IMR-90 (cell line): ENCODE data around the gene RBMS3. TPM values are rescaled to one million over a fixed set of nuclear protein-coding genes. Genes with fewer than 3 reads are reported as not detected.

ENCODE experiments used
- ATAC-seq: fragments of 200-7000 bp; cut with Tn5 transposase; 2 replicates; pipeline ENCODE4 v1.9.1; 2020; ENCODE audit warnings: low read depth, mild to moderate bottlenecking, moderate library complexity
- BruUV-seq: library from RNA; stranded (reverse); fragments of 400-500 nt; replicated peaks from 2 replicates; lab custom pipeline; 2021; lab: Mats Ljungman, UMichigan
- CTCF ChIA-PET: fragments of 300-600 bp; formaldehyde crosslinking; extraction: SDS; loops from one replicate; lab custom pipeline; 2021; ENCODE audit warnings: antibody characterized with exemption; lab: Yijun Ruan, JAX
- POLR2A ChIA-PET: fragments of 300-600 bp; sonication (Branson Sonifier 250); formaldehyde crosslinking; loops from one replicate; lab custom pipeline; 2022; ENCODE audit warnings: antibody characterized with exemption; ENCODE audit not compliant: unreplicated experiment; lab: Charles Lee
- DNase-seq: peaks from one replicate; pipeline ENCODE4 v3.0.0; 2013
- H2AFZ ChIP-seq: replicated peaks from 2 replicates; pipeline ENCODE3; 2013; ENCODE audit warnings: low read length, mild to moderate bottlenecking; ENCODE audit not compliant: poor library complexity
- H2AK5ac ChIP-seq: 2 replicates; pipeline ENCODE4 v1.6.1; 2013; ENCODE audit warnings: low read depth, low read length, inconsistent platforms
- H2AK9ac ChIP-seq: replicated peaks from 2 replicates; pipeline ENCODE3; 2013; ENCODE audit warnings: mild to moderate bottlenecking, low read depth, low read length, moderate library complexity; ENCODE audit not compliant: poor library complexity
- H2BK120ac ChIP-seq: 2 replicates; pipeline ENCODE4 v1.6.1; 2013; ENCODE audit warnings: low read depth, low read length, inconsistent platforms
- H2BK15ac ChIP-seq: 3 replicates; pipeline ENCODE4 v1.6.1; 2013; ENCODE audit warnings: low read depth, low read length, inconsistent platforms
- H2BK20ac ChIP-seq: 2 replicates; pipeline ENCODE4 v1.6.1; 2013; ENCODE audit warnings: low read depth, mild to moderate bottlenecking, inconsistent platforms, low read length, moderate library complexity
- H2BK5ac ChIP-seq: 2 replicates; pipeline ENCODE4 v1.6.1; 2013; ENCODE audit warnings: mild to moderate bottlenecking, low read depth, low read length, inconsistent platforms; ENCODE audit not compliant: poor library complexity, severe bottlenecking
- H3K14ac ChIP-seq: replicated peaks from 2 replicates; pipeline ENCODE4 v1.6.1; 2013; ENCODE audit warnings: low read depth, low read length, inconsistent platforms
- H3K18ac ChIP-seq: 2 replicates; pipeline ENCODE4 v1.6.1; 2013; ENCODE audit warnings: low read depth, low read length, control low read depth
- H3K23ac ChIP-seq: 2 replicates; pipeline ENCODE4 v1.6.1; 2013; ENCODE audit warnings: low read depth, low read length, inconsistent platforms
- H3K27ac ChIP-seq: 2 replicates; pipeline ENCODE4 v1.5.1; 2013; ENCODE audit warnings: mild to moderate bottlenecking, control low read depth, low read length; ENCODE audit not compliant: insufficient read depth
- H3K27me3 ChIP-seq: 2 replicates; pipeline ENCODE4 v1.6.1; 2013; ENCODE audit warnings: low read length; ENCODE audit not compliant: control insufficient read depth, insufficient read depth
- H3K36me3 ChIP-seq: 2 replicates; pipeline ENCODE4 v1.6.1; 2013; ENCODE audit warnings: low read length, mixed read lengths; ENCODE audit not compliant: control insufficient read depth, insufficient read depth
- H3K4ac ChIP-seq: 2 replicates; pipeline ENCODE4 v1.6.1; 2013; ENCODE audit warnings: low read depth, low read length, inconsistent platforms
- H3K4me1 ChIP-seq: 2 replicates; pipeline ENCODE4 v1.6.1; 2013; ENCODE audit warnings: low read length, mixed read lengths; ENCODE audit not compliant: control insufficient read depth, insufficient read depth
- H3K4me2 ChIP-seq: 2 replicates; pipeline ENCODE4 v1.6.1; 2013; ENCODE audit warnings: low read depth, mild to moderate bottlenecking, control low read depth, low read length, moderate library complexity
- H3K4me3 ChIP-seq: 2 replicates; pipeline ENCODE4 v1.5.1; 2013; ENCODE audit warnings: low read depth, mild to moderate bottlenecking, control low read depth, low read length, moderate library complexity; ENCODE audit not compliant: insufficient read depth
- H3K56ac ChIP-seq: 2 replicates; pipeline ENCODE4 v1.6.1; 2013; ENCODE audit warnings: low read length, inconsistent platforms; ENCODE audit not compliant: insufficient read depth; ENCODE audit errors: extremely low read depth
- H3K79me1 ChIP-seq, 2 experiments: 2 replicates each; pipeline ENCODE4 v1.6.1; 2013; ENCODE audit warnings: low read length in 2 of 2, inconsistent platforms in 1 of 2, low read depth in 1 of 2
- H3K9ac ChIP-seq: 2 replicates; pipeline ENCODE4 v1.6.1; 2013; ENCODE audit warnings: low read depth, low read length, control low read depth
- H3K9me1 ChIP-seq: 2 replicates; pipeline ENCODE4 v1.6.1; 2013; ENCODE audit warnings: low read length, inconsistent platforms; ENCODE audit not compliant: insufficient read depth
- H3K9me3 ChIP-seq: 2 replicates; pipeline ENCODE4 v1.6.1; 2013; ENCODE audit warnings: low read length; ENCODE audit not compliant: control insufficient read depth, insufficient read depth
- H4K20me1 ChIP-seq: 2 replicates; pipeline ENCODE4 v1.6.1; 2013; ENCODE audit warnings: low read length, inconsistent platforms; ENCODE audit not compliant: insufficient read depth
- H4K5ac ChIP-seq: 2 replicates; pipeline ENCODE4 v1.6.1; 2013; ENCODE audit warnings: mild to moderate bottlenecking, low read depth, low read length, control low read depth
- H4K8ac ChIP-seq, 2 experiments: 2 replicates each; pipeline ENCODE4 v1.6.1; 2013; ENCODE audit warnings: low read depth in 2 of 2, low read length in 2 of 2, control low read depth in 1 of 2, inconsistent platforms in 1 of 2
- H4K91ac ChIP-seq: 2 replicates; pipeline ENCODE4 v1.6.1; 2013; ENCODE audit warnings: low read depth, low read length, inconsistent platforms; ENCODE audit not compliant: insufficient read depth
- BHLHE40 ChIP-seq: fragments of 150-350 bp; IDR thresholded peaks from 2 replicates; pipeline ENCODE4 v1.6.1; 2016; ENCODE audit warnings: mild to moderate bottlenecking, low read depth, low read length
- CEBPB ChIP-seq: IDR thresholded peaks from 2 replicates; pipeline ENCODE4 v1.6.1; 2012; ENCODE audit warnings: low read depth, low read length, improper control_type of control experiment
- CHD1 ChIP-seq: IDR thresholded peaks from 2 replicates; pipeline ENCODE4 v1.6.1; 2012; ENCODE audit warnings: low read depth, low read length, improper control_type of control experiment
- FOS ChIP-seq: fragments of 150-350 bp; IDR thresholded peaks from 2 replicates; pipeline ENCODE4 v1.6.1; 2016; ENCODE audit warnings: low read depth, low read length
- MAFK ChIP-seq: IDR thresholded peaks from 2 replicates; pipeline ENCODE4 v1.6.1; 2012; ENCODE audit warnings: low read depth, low read length, improper control_type of control experiment
- MAZ ChIP-seq: IDR thresholded peaks from 2 replicates; pipeline ENCODE4 v1.6.1; 2012; ENCODE audit warnings: low read depth, mild to moderate bottlenecking, low read length, improper control_type of control experiment, moderate library complexity, borderline replicate concordance
- NFE2L2 ChIP-seq: fragments of 150-350 bp; IDR thresholded peaks from 2 replicates; pipeline ENCODE4 v1.6.1; 2016; ENCODE audit warnings: low read depth, mild to moderate bottlenecking, low read length
- POLR2A ChIP-seq: IDR thresholded peaks from 2 replicates; pipeline ENCODE4 v1.6.1; 2012; ENCODE audit warnings: mild to moderate bottlenecking, low read depth, low read length
- RAD21 ChIP-seq: IDR thresholded peaks from 2 replicates; pipeline ENCODE4 v1.6.1; 2012; ENCODE audit warnings: low read length, improper control_type of control experiment
- RCOR1 ChIP-seq: IDR thresholded peaks from 2 replicates; pipeline ENCODE4 v1.6.1; 2012; ENCODE audit warnings: mild to moderate bottlenecking, low read length, improper control_type of control experiment; ENCODE audit not compliant: insufficient replicate concordance
- RFX5 ChIP-seq: IDR thresholded peaks from 2 replicates; pipeline ENCODE4 v1.8.0; 2012; ENCODE audit warnings: low read depth, mild to moderate bottlenecking, low read length, moderate library complexity
- SMC3 ChIP-seq: fragments of 150-350 bp; IDR thresholded peaks from 2 replicates; pipeline ENCODE4 v1.6.1; 2016; ENCODE audit warnings: low read depth, mild to moderate bottlenecking, antibody characterized with exemption, low read length, moderate library complexity
- WGBS, 2 experiments: methylation state at CpG; one replicate each; pipeline versions ENCODE4 v1.1.5 to v1.1.7; 2013; ENCODE audit warnings: missing lambda C conversion rate in 2 of 2; ENCODE audit not compliant: insufficient read length in 1 of 2; ENCODE audit errors: extremely low coverage in 2 of 2; 5-methylcytosine and 5-hydroxymethylcytosine counted together
- dilution Hi-C: fragments of 300-500 bp; cut with HindIII; formaldehyde crosslinking; loops from one replicate; pipeline ENCODE4 v1.14.3; 2018; ENCODE audit warnings: low sequenced_read_pairs; ENCODE audit not compliant: unreplicated experiment
- in situ Hi-C: fragments of 300-500 bp; cut with MboI; formaldehyde crosslinking; loops from 3 replicates; pipeline ENCODE4 v1.14.3; 2019; ENCODE audit warnings: low sequenced_read_pairs, inconsistent platforms, mixed read lengths
- intact Hi-C: fragments of 100-400 bp; cut with micrococcal nuclease; formaldehyde crosslinking; loops from 2 replicates; pipeline ENCODE4 v1.10.0; 2022
- polyA plus RNA-seq, 3 experiments: library from polyadenylated mRNA; depleted of rRNA; stranded (reverse); fragments of >200 nt; gene quantifications; 2 replicates each; pipeline ENCODE4 v1.2.3, GENCODE V29; 2012; ENCODE audit warnings: low replicate concordance in 1 of 3
- total RNA-seq: library from RNA; depleted of rRNA; stranded (reverse); fragments of >200 nt; gene quantifications from 2 replicates; pipeline ENCODE4 v1.2.3, GENCODE V29; 2012
- TF ChIP-seq, protein P1 (sequence below): conservative IDR thresholded peaks from 2 replicates; pipeline ENCODE4 v1.5.1; 2012; ENCODE audit warnings: mild to moderate bottlenecking, low read depth, low read length, improper control_type of control experiment
- TF ChIP-seq, protein P2 (sequence below): fragments of 150-350 bp; IDR thresholded peaks from 2 replicates; pipeline ENCODE4 v1.6.1; 2016; ENCODE audit warnings: low read depth, mild to moderate bottlenecking, low read length, moderate library complexity, borderline replicate concordance

The RBMS3 gene
- total and polyA plus RNA-seq, 2 of the 4 experiments (the other 2 are of a cell fraction): 15.2 to 127 TPM

DNA sequence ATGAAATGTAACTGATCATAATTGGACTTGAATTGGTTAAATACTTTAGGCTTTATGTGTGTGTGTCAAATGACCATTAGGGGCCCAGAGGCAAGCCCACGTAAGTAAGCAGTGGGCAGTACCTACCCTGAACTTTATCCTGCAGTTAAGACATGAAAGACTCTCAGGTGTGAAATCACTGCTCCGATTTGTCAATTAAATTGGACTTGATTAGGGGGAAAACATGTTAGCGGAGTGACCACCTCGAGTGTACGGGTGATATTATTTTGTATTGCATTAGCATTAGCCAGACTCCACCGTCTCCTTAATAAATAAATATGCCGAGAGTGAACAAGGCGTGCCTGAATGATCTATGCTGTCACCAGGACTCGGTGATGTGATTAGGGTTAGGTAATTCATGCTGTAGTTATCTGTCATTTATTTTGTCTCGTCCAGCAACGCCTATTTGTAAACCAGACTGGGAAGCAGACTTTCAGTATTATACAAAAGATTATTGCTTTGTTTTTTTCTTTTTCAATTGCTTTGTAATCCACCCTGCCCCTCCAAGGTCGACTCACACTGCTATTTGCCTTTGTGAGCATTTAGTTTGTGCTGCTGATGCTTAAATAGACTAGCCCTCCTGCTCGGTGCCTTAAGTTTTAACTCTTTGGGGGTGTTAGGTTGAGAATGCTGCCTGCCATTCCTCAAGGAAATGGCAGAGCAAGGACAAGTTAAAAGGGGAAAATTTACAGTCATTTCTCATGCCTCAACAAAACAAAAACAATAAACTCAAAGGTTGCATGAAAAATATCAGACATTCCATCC lies 1.8 kb downstream of the RBMS3 start:
- TF ChIP-seq CEBPB (peak; percentile 52), POLR2A (no peak), RCOR1 (no peak), MAFK (no peak), MAZ (no peak), FOS (no peak), SMC3 (no peak), RAD21 (no peak), BHLHE40 (peak; percentile 45; the same call in 1 of the 2 replicates), RFX5 (no peak), CHD1 (no peak), NFE2L2 (no peak)
- TF ChIP-seq, protein P1, sequence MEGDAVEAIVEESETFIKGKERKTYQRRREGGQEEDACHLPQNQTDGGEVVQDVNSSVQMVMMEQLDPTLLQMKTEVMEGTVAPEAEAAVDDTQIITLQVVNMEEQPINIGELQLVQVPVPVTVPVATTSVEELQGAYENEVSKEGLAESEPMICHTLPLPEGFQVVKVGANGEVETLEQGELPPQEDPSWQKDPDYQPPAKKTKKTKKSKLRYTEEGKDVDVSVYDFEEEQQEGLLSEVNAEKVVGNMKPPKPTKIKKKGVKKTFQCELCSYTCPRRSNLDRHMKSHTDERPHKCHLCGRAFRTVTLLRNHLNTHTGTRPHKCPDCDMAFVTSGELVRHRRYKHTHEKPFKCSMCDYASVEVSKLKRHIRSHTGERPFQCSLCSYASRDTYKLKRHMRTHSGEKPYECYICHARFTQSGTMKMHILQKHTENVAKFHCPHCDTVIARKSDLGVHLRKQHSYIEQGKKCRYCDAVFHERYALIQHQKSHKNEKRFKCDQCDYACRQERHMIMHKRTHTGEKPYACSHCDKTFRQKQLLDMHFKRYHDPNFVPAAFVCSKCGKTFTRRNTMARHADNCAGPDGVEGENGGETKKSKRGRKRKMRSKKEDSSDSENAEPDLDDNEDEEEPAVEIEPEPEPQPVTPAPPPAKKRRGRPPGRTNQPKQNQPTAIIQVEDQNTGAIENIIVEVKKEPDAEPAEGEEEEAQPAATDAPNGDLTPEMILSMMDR: no peak
- TF ChIP-seq, protein P2, sequence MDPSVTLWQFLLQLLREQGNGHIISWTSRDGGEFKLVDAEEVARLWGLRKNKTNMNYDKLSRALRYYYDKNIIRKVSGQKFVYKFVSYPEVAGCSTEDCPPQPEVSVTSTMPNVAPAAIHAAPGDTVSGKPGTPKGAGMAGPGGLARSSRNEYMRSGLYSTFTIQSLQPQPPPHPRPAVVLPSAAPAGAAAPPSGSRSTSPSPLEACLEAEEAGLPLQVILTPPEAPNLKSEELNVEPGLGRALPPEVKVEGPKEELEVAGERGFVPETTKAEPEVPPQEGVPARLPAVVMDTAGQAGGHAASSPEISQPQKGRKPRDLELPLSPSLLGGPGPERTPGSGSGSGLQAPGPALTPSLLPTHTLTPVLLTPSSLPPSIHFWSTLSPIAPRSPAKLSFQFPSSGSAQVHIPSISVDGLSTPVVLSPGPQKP: no peak
- Histone ChIP-seq H4K5ac (peak overlapping the region; percentile 57), H3K27ac (peak overlapping the region; percentile 91), H2BK15ac (peak overlapping the region; percentile 69), H3K9me1 (peaks cover 6% of the 10 kb centered on the region; the same call in 1 of the 2 replicates), H3K4me2 (peak overlapping the region; percentile 94), H3K9me3 (no peaks in the 10 kb centered on the region), H2BK20ac (peak overlapping the region; percentile 75), H4K8ac (peak overlapping the region; percentile 45 to 92), H3K36me3 (no peaks in the 10 kb centered on the region), H2AFZ (peak overlapping the region; percentile 63), H3K14ac (peak overlapping the region; percentile 98), H4K20me1 (no peaks in the 10 kb centered on the region), H3K18ac (peak overlapping the region; percentile 98), H2BK120ac (peak overlapping the region; percentile 89), H3K4me3 (peak overlapping the region; percentile 91), H3K4me1 (peaks cover 9% of the 10 kb centered on the region), H3K27me3 (no peaks in the 10 kb centered on the region), H3K9ac (peak overlapping the region; percentile 99), H3K4ac (peak overlapping the region; percentile 97), H2AK5ac (peak overlapping the region; percentile 75), H3K79me1 (peaks cover 12 to 45% of the 10 kb centered on the region in 2 experiments), H3K56ac (peak overlapping the region; percentile 94), H2BK5ac (peak overlapping the region; percentile 95), H4K91ac (peak overlapping the region; percentile 96), H2AK9ac (peak overlapping the region; percentile 33), H3K23ac (peak overlapping the region; percentile 99)
- ChIA-PET CTCF (interaction anchor here (0.5 kb wide), 1 partner anchor 788 kb away, joined by 3 read pairs; no protein-coding TSS in a partner anchor), POLR2A (interaction anchor here (0.6 to 1.0 kb wide), 2 partner anchors 29 to 49 kb away, joined by 3 to 4 read pairs; no protein-coding TSS in a partner anchor)
- dilution Hi-C loops: no loop called here
- peak; percentile 64 for DNase-seq
- peak; percentile 22 for ATAC-seq
- in situ Hi-C loops: loop anchor here (10.0 kb wide), 2 partner anchors 368 to 482 kb away; no protein-coding TSS in a partner anchor
- 0% methylated on average over 1 of the region's 13 CpGs; no CpG with 5 or more reads in 1 of the 2 experiments for WGBS, 2 experiments
- TSS peak; percentile 30 for BruUV-seq
- intact Hi-C loops: loop anchor here (2.0 to 10.0 kb wide), 11 partner anchors 52 to 915 kb away; no protein-coding TSS in a partner anchor
